GM12891 (cell line): ENCODE measurements around the gene CCT6B.

Experiments
- POLR2A ChIP-seq: IDR thresholded peaks from 2 replicates; pipeline ENCODE4 v1.6.1; 2011; ENCODE audit warnings: low read depth, low read length, control low read depth
- POLR2AphosphoS5 ChIP-seq: IDR thresholded peaks from 2 replicates; pipeline ENCODE4 v1.6.1; 2011; ENCODE audit warnings: low read depth, low read length, control low read depth

- TF ChIP-seq POLR2A (no peak), POLR2AphosphoS5 (no peak)
These were observed 17.9 kb upstream of the CCT6B start for GRCh38 chr17:34979153-34979552.
